Activated T-helper 9 cell treated with anti-CD3 and anti-CD28 coated beads, Interleukin-2, amount 50 U/mL, for 16 hours (primary cell): Measurements from ENCODE around the gene DCTN3.
"Not testable (repeated sequence)": the region's sequence is repeated elsewhere in the genome, so short reads cannot be mapped to it uniquely, and the experiment has no call there.

Source experiments
- DNase-seq: peaks from one replicate; pipeline ENCODE4 v3.0.0-alpha.2; 2020; ENCODE audit warnings: low read depth

Gene DCTN3

DNA sequence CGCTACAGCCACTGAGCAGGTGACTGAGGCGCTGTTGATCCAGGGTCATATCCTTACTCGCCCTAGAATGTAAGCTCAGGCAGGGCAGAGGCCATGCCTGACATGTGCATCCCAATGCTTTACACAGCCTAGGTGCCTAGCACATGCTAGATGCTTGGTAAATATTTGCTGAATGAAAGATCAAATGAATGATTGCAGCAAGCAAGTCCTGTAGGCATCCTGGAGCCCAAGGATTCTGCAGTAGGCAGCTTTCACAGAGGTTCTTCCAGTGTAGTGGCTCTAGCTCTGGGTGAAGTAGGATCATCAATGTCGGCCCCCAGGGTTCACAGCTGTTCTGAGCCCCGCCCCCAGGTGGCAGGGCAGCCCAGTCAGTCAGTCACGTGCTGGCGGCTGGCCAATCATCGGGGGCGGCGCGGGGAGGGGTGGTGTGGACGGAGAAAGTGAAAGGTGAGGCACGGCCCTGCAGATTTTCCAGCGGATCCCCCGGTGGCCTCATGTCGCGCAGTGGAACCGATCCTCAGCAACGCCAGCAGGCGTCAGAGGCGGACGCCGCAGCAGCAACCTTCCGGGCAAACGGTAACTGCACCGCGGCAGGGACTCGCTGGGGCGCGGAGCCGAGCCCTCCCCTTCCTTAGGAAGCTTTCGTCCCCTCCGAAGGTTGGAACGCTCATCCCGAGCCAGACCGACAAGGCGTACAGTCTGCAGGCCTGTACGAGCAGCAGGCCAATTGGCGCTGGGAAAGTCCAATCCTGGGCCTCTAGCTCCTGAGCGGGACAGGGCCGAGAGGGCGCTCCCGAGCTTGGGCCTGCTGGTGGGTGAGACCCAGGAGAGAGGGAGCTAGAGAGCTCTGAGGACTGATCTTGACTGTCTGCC, 26.2 kb upstream of the DCTN3 start, which contains the start of gene GALT:
Gene GALT, plus strand, starts transcription at position 465 of the 873 bp plus-strand sequence. Its CDS starts 30 bp downstream, at position 495.
- peak; percentile 95 for DNase-seq

DNA sequence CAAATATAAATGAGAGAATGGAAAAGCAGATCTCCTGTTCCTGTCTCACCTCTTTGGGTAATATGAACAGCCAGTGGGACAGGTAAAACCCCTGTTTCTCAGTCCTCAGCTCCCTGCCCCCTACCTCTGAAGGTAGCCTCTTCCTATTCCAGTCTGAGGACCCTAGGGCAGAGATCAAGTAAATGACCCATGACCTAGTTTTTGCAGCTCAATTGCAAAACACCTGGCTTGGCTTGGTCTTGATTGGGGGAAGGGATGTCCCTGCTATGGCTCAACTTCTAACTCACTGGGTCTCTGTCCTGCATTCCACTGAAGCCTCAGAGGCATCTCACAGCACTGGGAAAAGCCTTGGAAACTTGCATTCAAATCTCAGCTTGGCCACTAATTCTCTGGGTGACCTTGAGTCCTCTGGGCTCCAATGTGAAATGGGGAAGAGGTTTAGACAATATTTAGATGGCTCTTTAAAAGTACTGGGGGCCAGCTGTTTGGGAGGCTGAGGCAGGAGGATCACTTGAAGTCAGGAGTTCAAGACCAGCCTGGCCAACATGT, 24.5 kb upstream of the DCTN3 start:
- DNase-seq: no peak

DNA sequence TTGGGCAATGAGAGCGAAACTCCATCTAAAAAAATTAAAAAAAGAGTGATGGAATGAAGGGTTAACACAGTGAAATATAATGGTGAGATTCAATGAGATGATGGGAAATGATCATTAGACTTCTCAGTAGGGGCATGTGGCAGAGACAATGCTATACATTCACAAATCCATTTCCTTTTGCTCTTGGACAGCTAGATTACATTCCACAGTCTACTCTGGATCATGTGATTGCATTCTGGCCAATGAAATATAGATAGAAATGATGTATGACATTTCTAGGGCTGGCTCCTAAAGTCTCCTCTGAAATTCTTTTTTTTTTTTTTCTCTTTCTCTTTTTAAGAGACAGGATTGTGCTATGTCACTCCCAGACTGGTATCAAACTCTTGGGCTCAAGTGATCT, 22.4 kb upstream of the DCTN3 start:
- no peak for DNase-seq

DNA sequence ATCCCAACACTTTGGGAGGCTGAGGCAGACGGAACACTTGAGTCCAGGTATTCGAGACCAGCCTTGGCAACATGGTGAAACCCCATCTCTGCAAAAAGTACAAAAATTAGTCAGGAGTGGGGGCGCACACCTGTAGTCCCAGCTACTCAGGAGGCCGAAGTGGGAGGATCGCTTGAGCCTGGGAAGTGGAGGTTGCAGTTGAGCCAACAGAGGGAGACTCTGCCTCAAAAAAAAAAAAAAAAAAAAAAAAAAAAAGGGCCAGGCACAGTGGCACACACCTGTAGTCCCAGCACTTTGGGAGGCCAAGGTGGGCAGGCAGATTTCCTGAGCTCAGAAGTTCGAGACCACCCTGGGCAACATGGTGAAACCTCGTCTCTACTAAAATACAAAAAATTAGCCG, 19.0 kb upstream of the DCTN3 start:
- DNase-seq: not testable (repeated sequence)

DNA sequence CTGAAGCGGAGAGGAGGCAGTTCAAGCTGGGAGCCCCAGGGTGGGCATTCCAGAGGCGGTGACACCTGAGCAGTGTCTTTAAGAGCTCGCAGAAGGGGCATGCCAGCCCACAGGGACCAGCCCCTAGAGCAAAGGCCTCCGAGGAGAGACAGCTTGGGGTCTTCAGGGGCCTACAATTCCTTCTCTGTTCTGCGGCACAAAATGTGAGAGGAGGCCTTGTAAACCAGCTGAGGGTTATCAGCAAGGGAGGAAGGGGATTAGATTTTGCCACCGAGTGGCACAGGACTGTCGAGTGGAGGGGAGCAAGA, 17.8 kb upstream of the DCTN3 start:
- no peak for DNase-seq

DNA sequence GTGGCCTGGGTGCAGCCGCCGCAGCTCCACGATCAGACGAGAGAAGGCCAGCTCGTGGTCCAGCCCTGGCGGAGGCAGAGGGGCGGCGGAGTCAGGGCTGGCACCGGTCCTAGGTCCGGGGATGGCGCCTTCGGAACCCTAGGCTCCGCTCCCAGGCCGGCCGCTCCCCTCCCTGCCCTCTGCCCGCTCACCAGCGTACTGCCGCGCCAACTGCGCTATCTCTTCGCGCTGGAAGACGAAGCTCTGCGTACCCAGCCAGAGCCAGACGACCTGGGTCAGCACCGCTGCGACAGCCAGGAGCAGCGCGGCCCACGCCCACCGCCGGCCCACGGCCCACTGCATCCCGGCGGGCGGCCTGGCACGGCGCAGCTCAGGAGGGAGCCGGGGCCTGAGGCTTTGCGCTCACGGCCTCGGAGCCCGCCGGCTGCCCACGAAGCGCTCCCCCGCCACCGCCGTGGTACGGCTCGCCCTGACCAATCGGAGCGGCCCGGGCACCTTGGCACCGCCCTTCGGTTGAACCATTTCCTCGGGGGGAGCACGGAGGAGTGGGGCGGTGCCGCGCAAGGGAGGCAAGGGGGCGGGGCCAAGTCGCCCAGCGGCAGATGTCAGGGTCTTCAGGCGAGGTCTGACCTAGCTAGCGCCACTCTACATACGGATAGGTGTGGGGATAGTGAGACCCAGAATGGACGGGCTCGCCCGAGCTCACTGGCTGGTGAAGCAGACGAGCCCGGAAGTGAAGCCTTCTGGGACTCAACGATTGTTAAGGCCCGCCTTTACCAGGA, 17.3 kb upstream of the DCTN3 start, which contains the start of gene SIGMAR1:
Gene SIGMAR1, minus strand, starts transcription at position 432 of the 782 bp plus-strand sequence. Its CDS starts 90 bp downstream, at position 342.
- DNase-seq: peak; percentile 89

DNA sequence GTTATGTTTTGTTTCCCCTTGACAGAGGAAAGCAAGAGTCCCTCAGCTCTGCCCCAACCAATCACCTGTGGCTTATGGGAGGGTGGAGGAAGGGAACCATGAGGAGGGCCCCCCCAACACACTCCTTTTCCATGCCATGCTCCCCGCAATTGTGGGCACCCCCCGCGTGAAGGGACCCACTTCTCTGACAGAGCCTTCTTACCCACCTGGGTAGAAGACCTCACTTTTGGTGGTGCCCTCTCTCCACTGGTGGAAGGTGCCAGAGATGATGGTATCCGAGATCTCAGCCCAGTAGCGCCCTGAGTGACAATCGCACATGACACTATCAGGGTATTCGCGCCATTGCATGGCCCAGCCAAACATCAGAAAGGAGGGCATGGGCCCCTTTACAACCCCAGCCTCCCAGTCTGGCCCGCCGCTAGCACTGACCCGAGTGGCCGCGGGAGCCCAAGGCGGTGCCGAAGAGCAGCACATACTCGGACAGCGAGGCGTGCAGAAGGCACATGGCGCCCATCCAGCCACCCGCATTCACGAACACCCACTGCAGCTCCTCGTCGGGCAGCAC, 16.6 kb upstream of the DCTN3 start:
- DNase-seq: no peak

DNA sequence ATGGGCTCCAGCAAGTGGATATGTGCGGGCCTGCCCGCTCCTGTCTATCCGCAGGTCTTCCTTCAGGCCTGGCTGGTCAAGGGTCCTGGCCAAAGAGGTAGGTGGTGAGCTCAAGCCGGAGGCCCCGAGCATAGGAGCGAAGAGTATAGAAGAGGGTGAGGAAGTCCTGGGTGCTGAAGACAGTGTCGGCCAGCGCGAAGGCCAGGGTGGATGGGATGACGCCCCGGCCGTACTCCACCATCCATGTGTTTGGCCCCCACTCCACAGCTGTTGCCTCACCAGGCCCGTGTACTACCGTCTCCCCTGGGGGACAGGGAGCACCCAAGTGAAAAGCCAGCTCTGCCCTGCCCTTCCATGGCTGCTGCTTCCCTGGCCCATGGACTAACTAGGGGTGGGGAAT, 15.3 kb upstream of the DCTN3 start:
- DNase-seq: no peak

DNA sequence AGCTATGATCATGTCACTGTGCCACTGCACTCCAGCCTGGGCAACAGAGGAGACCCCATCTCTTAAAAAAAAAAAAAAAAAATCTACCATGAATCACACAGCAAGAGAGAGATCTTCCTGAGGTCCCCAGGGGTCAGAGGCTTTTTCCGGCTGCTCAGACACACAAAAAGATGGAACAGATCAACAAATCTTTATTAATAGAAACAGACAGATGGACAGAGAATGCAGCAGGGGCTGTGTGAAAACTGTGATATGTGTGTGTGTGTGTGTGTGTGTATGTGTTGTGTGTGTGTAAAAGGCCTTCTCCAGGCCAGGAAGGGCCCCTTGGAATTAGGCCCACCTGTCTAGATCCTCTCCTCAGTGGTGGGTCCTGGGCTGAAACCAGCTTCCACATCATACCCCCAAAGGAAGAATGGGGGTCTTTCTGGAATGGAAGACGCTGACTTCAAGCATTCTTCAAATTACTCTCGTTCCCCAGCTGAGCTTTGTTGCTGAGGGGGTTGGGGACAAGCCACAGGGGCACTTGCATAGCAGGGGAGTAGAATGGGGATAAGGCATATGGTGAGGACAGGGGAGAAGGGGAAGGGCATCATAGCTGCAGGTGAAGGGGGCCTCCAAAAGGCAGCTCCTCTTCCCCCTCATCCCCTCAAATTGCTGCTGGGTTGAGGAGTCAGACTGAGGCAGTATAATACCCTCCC, 14.4 kb upstream of the DCTN3 start:
- no peak for DNase-seq

DNA sequence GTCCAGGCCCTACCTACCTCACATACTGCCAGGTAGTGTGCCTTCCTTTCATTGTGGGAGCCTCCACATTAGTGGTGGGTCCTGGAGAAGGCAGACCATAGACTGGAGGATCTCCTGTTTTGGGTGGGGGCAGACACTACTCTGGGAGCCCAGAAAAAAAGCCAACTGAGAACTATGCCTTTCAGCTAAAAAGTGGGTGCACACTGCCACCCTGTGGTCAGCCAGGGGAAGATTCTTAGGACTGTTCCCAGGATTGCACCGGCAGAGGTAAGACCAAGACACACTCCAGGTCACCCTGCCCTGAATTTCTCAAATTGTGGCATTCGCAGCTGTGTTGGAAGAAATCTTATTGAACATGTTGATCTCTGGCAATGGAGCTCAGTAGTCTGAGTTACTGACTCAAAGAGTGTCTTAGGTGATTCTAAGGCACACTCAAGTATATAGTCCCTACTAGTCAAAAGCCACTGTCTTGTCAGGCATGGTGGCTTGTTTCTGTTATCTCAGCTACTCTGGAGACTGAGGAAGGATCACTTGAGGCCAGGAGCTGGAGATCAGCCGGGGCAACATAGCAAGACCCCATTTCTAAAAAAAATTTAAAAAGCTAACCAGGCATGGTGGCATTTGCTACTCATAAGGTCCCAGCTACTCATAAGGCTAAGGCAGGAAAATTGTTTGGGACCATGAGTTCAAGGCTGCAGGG, 13.7 kb upstream of the DCTN3 start:
- peak; percentile 60 for DNase-seq

DNA sequence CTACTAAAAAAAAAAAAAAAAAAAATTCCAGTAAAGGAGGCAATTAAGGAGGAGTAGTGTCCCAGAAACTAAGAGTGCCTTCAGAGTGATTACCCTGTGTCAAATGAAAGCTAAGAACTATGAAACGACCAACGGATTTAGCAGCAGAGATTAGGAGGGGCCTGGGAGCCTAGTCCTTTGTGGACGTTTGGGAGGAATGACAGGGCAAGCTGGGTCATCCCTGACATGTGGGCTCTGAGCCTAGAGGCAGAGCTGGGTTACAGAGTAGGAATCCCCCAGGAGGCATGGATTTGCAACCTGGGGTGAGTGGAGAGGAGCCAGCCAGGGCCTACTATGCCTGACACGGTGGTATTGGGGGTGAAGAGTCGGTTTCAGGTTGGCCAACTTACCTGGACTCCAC, 12.9 kb upstream of the DCTN3 start:
- DNase-seq: no peak

DNA sequence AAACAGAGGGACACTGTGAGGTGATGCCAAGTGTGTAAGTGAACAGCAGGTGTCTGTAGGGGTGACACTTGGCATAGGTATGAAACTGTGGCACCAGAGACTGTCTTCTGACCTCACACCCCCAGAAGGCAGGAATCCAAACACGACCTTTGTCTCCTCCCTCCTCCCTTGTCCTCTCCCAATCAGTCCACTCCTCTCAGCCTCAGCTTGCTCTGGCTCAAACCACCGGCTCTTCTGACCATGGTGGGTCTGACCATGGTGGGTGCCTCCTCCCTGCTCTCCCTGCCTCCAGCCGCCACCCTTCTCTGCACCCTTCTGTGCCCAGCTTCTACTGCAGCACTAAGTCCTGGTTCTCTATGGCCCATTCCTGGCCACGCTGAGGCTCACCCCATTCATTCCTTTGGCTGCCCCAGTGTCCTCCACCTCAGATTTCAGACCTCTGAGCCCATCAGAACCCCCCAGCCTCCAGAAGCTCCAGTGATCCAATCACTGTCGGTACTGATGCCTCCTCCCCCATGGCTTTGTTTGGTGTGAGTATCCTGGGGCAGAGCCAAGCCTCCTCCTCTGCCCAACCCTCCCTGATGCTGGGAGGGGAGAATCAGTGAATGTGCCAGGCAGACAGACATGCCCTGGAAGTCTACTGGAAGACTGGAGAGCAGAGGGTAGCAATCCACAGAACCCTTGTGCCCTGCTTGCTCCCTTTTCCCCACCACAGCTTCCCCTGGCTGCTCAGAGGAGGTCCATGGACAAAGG, 10.3 kb upstream of the DCTN3 start:
- no peak for DNase-seq

DNA sequence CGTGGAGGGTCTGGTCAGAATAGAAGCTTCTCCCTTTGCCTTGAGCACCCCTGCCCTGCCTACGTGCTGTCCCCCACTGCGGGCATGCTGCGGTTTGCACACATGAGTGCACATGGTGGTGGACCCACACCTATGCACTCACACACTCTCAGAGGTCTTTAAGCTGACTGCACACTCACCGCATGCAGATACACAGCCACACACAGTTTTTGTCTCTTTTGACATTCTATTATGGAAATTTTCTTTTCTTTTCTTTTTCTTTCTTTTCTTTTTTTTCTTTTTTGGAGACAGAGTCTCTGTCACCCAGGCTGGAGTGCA, 9.2 kb upstream of the DCTN3 start:
- no peak for DNase-seq

DNA sequence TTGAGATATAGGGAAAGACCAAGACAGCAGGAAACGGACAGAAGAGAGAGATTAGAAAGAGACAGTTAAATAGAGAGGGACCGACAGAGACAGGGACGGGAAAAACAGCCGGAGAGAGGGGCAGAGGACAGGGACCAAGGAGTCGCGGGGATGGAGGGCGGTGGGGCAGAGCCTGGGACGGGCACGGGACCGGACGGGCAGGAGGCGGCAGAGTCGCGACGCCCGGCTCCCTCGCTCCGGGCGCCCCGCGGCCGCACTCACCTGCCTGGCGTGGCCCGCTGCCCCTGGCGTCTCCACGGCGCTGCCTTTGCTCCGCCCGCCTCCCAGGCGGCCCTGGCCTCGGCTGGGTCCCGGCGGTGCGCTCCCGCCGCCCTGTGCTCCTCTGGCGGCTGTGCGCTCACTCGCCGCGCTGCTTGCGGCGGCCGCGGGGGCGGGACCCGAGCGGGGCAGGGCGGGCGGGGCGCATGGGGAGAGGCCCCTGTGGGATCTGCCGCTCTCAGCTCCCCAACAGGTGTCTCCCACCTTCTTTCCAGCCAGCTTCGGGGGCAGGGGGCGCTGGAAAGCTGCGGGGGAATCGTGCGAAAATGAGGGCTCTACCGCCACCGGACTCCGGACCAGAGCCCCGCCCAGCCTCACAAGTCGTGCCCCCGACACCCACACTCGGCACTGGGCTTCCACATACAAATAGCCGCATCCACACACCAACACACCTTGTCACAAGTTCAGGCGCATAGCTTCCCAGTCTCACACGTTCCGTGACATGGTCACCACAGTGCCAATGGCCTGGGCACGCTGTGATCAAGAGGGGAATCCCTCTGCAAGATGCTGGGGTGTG, 8.6 kb upstream of the DCTN3 start, which contains the start of gene ARID3C:
Gene ARID3C, minus strand, starts transcription at position 411 of the 835 bp plus-strand sequence. CDS start 1,052 bp downstream, outside the sequence.
- DNase-seq: peak; percentile 38

DNA sequence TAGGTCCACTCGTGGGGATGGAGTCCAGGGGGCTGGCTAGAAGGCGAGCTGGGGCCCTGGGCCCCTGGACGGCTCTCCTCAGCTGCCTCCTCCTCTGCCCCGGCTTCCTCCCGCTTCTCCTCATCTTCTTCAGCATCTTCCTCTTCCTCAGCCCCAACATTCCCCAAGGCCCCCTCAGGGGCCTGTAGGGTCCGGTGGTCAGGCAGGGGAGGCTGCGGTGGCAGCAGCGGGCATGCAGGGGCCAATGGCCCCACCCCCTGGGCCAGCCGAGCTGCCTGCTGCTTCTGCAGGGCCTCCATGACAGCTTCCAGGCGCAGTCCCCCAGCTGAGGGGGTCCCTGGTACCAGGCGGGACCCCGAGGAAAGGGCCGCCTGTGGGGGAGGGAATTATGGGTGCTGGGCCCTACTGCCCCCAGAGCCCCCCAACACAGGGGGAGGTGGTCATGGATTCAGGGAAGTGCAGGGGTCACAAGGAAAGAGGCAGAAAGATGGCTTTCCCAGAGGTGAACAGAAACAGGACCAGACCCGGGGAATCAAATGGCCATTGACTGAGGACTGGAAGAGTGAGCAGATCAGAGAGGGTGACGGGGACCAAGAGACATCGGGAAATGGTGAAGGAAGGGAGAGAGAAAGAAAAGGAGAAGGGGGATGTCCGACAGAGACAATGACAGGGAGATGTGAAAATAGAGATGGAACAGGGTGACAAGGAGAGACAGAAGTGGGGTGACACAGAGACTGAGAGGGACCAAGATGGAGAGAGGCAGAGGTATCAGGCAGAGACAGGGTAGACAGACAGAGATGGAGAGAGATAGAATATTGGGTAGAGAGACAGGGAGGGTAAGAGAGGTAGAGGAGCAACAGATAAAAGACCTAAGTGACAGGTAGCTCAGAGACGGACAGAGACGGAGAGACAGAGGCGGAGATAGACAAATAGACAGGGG, 7.7 kb upstream of the DCTN3 start:
- no peak for DNase-seq

DNA sequence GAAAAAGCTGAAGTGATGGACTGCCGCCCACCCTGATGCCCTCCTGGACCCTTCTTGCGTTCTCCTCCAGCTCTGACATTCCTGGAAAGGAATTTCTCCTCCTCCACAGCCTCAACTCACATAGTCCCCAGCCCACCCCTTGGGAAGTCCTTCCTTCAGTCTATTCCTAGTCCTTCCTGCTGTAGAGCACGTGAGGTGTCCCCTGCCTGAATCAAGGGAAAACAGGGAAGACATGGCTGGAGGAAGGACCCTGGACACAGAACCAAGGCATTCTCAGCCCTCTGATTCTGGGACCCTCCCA, 4.8 kb upstream of the DCTN3 start:
- DNase-seq: no peak

DNA sequence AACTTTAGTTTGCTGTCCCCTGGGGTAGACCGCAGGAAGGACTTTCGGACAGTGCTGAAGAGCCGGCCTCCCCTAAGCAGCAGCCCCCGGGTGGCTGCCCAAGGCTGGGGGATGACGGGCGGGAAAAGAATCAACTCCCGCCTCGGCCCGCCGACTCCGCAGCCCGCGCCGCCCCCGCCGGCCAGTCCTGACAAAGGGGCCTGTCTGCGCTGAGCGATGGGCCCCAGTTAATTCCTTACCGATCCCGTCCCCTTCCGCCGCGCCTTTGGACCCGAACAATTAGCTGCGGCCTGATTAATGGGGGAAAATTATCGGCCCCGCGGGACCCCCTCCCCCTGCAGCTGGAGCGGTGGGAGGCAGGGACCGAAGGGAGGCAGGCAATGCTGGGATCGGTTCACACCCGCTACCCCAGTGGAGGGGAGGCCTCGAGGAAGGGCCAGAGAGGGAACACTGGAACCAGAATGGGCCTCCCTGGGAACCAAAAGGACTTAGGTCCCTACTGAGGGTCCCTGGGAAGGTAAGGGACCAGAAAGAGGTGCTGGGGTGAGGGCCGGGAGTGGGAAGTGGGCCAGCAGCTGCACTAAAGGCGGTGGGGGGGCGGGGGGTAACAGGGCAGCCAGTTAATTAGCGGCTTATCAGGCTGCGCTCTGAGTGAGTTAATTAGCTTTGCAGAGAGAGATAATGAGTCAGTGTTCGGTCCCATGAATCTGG, 4.3 kb upstream of the DCTN3 start:
- no peak for DNase-seq
